DOHH2 (cell line): ENCODE results near the gene NEUROD1.

ENCODE experiments used
- H3F3A ChIP-seq: fragments of 200-600 bp; sonication (generic), shearing (Covaris generic); 2 replicates; pipeline ENCODE4 v1.6.0; 2016; ENCODE audit warnings: antibody characterized with exemption, mild to moderate bottlenecking; ENCODE audit not compliant: control insufficient read depth, insufficient read depth
- H3K27ac ChIP-seq: fragments of 200-600 bp; sonication (generic); 2 replicates; pipeline ENCODE4 v1.5.1; 2014; ENCODE audit warnings: low read depth, mild to moderate bottlenecking, low read length, moderate library complexity
- H3K27me3 ChIP-seq: fragments of 200-600 bp; sonication (generic); 2 replicates; pipeline ENCODE4 v1.6.1; 2014; ENCODE audit warnings: mild to moderate bottlenecking, low read length, mixed read lengths; ENCODE audit not compliant: control insufficient read depth
- H3K36me3 ChIP-seq: fragments of 200-600 bp; sonication (generic); 2 replicates; pipeline ENCODE4 v1.6.1; 2014; ENCODE audit warnings: mild to moderate bottlenecking, low read length, moderate library complexity, mixed read lengths; ENCODE audit not compliant: control insufficient read depth
- H3K4me1 ChIP-seq: fragments of 200-600 bp; sonication (generic); 2 replicates; pipeline ENCODE4 v1.6.1; 2014; ENCODE audit warnings: mild to moderate bottlenecking, low read length, mixed read lengths; ENCODE audit not compliant: control insufficient read depth
- H3K4me2 ChIP-seq: fragments of 200-600 bp; sonication (generic); 2 replicates; pipeline ENCODE4 v1.6.0; 2014; ENCODE audit warnings: mild to moderate bottlenecking, low read length, moderate library complexity
- H3K4me3 ChIP-seq: fragments of 200-600 bp; sonication (generic); 2 replicates; pipeline ENCODE4 v1.5.1; 2014; ENCODE audit warnings: mild to moderate bottlenecking, low read length, mixed read lengths
- H3K79me2 ChIP-seq: fragments of 200-600 bp; sonication (generic); 2 replicates; pipeline ENCODE4 v1.6.1; 2014; ENCODE audit warnings: mild to moderate bottlenecking, low read length, mixed read lengths; ENCODE audit not compliant: control insufficient read depth
- H3K9me2 ChIP-seq: fragments of 200-600 bp; sonication (generic); replicated peaks from 2 replicates; pipeline ENCODE4 v1.6.1; 2014; ENCODE audit warnings: mild to moderate bottlenecking, low read length, mixed read lengths; ENCODE audit not compliant: control insufficient read depth
- H3K9me3 ChIP-seq: fragments of 200-600 bp; sonication (generic); 2 replicates; pipeline ENCODE4 v1.6.1; 2014; ENCODE audit warnings: antibody characterized with exemption, low read length, mixed read lengths; ENCODE audit not compliant: control insufficient read depth, insufficient read depth
- H4K20me1 ChIP-seq: fragments of 200-600 bp; sonication (generic); 2 replicates; pipeline ENCODE4 v1.6.0; 2014; ENCODE audit warnings: low read depth, mild to moderate bottlenecking, antibody characterized with exemption, low read length, moderate library complexity; ENCODE audit not compliant: control insufficient read depth, insufficient read depth
- EZH2phosphoT487 ChIP-seq: fragments of 200-600 bp; sonication (generic); IDR thresholded peaks from 2 replicates; pipeline ENCODE4 v1.6.1; 2017; ENCODE audit warnings: borderline replicate concordance, mild to moderate bottlenecking, antibody characterized with exemption, low read length, moderate library complexity, mixed read lengths
- TF ChIP-seq, protein P1 (sequence below): fragments of 200-600 bp; sonication (generic); IDR thresholded peaks from one replicate; pipeline ENCODE4 v1.5.1; 2014; ENCODE audit warnings: antibody characterized with exemption, mild to moderate bottlenecking, low read depth, low read length; ENCODE audit not compliant: poor library complexity, severe bottlenecking

The NEUROD1 gene

DNA sequence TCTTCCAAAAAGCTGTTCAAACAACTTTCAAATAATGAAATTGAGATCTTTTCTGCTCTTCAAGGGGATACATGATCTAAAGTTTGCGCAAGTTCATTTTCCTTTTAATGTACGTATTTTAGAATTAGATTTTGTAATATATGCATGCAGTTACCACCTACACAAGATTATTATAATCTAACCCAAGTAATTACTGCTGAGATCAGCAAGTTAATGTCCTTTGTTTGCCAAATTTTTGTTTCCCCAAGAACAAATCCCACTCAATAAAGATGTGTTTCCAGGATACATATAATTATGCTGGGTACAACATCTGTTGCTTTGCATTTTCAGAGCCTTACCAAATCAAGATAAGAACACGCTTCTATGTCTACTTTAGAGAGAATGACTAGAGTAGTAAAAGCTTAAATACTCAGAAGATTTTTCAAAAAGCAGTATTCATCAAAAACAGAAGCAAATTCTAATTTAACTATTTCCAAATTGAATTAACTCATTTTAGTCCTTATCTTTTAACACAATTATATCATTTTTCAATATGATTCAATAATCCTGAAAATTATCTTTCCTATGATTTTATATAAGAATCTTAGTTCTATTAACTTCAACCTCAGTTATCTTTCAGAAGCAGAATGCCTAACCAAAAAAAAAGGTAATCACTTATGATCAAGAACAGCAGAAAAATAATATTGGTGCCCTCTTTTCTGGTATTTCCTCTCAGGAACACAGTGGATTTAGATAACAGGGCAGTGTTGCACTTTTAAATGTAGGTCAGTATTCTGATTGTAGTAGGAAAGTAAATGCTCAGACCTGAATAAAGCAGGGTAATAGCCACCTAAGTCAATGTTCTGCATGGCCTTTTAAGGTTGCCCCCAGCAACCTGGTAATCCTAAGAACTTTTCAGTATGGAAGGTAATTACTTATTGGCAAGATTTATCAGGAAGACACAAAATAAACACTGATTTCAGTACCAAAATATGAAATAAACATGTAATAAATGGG, 51.4 kb downstream of the NEUROD1 start:
- no peaks in the 10 kb centered on the region for H3K9me3 ChIP-seq
- no peaks in the 10 kb centered on the region for H3F3A ChIP-seq
- H4K20me1 ChIP-seq, result no peaks in the 10 kb centered on the region
- no peak overlapping the region for H3K4me3 ChIP-seq
- no peaks in the 10 kb centered on the region for H3K4me1 ChIP-seq
- TF ChIP-seq, protein P1, sequence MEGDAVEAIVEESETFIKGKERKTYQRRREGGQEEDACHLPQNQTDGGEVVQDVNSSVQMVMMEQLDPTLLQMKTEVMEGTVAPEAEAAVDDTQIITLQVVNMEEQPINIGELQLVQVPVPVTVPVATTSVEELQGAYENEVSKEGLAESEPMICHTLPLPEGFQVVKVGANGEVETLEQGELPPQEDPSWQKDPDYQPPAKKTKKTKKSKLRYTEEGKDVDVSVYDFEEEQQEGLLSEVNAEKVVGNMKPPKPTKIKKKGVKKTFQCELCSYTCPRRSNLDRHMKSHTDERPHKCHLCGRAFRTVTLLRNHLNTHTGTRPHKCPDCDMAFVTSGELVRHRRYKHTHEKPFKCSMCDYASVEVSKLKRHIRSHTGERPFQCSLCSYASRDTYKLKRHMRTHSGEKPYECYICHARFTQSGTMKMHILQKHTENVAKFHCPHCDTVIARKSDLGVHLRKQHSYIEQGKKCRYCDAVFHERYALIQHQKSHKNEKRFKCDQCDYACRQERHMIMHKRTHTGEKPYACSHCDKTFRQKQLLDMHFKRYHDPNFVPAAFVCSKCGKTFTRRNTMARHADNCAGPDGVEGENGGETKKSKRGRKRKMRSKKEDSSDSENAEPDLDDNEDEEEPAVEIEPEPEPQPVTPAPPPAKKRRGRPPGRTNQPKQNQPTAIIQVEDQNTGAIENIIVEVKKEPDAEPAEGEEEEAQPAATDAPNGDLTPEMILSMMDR, result no peak
- TF ChIP-seq EZH2phosphoT487, result no peak
- no peaks in the 10 kb centered on the region for H3K9me2 ChIP-seq
- H3K27me3 ChIP-seq, result no peaks in the 10 kb centered on the region
- no peak overlapping the region for H3K27ac ChIP-seq
- no peak overlapping the region for H3K4me2 ChIP-seq
- H3K36me3 ChIP-seq, result no peaks in the 10 kb centered on the region
- H3K79me2 ChIP-seq, result no peaks in the 10 kb centered on the region

DNA sequence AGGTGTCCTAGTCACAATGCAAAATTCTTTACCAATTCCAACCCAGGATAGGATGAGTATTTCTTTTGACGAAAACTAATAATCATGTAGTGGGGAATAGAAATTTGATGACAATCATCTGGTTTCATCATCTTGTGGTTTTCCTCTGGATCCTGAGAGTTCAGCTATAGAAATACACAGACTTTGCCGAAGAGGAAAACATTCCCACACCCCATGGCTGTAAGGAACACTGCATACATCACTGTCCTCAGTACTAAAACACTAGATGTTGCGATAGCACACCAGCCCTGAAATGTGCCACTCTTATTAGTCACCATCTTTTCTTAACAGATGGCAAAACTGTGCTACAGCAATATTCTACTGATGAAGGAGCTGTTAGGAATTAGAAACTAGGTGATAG, 52.8 kb downstream of the NEUROD1 start:
- H4K20me1 ChIP-seq, result no peaks in the 10 kb centered on the region
- H3K79me2 ChIP-seq, result no peaks in the 10 kb centered on the region
- TF ChIP-seq, protein P1, result no peak
- no peak for TF ChIP-seq EZH2phosphoT487
- no peaks in the 10 kb centered on the region for H3K9me3 ChIP-seq
- H3F3A ChIP-seq, result no peaks in the 10 kb centered on the region
- H3K9me2 ChIP-seq, result no peaks in the 10 kb centered on the region
- H3K27ac ChIP-seq, result no peak overlapping the region
- no peaks in the 10 kb centered on the region for H3K4me1 ChIP-seq
- no peak overlapping the region for H3K4me3 ChIP-seq
- no peaks in the 10 kb centered on the region for H3K36me3 ChIP-seq
- H3K4me2 ChIP-seq, result no peak overlapping the region
- H3K27me3 ChIP-seq, result no peaks in the 10 kb centered on the region

DNA sequence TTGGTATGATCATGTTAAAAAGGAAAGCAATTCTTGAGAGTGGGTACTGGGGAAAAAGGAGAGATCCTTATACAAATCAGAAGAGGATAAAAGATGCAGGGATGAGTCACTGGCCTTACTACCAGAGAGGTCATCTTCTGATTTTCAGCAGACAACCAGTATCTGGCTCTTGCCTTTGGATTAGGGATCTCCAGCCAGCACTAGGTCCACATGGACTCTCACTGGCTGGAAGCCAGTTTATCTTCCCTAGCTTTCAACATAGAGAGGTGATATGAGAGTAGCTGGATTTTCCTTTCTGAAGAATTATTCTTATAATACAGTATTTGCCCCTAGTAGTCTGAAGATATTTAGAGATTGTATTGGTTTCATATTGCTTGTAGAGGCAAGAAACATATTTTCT, 53.6 kb downstream of the NEUROD1 start:
- H3K4me3 ChIP-seq, result no peak overlapping the region

More for the DNA sequence above, 53.6 kb downstream of the NEUROD1 start:
- Histone ChIP-seq H3K27me3 (no peaks in the 10 kb centered on the region), H3K79me2 (no peaks in the 10 kb centered on the region), H3K4me2 (no peak overlapping the region), H4K20me1 (no peaks in the 10 kb centered on the region), H3K36me3 (no peaks in the 10 kb centered on the region), H3K9me2 (no peaks in the 10 kb centered on the region), H3K27ac (no peak overlapping the region), H3K9me3 (no peaks in the 10 kb centered on the region), H3F3A (no peaks in the 10 kb centered on the region), H3K4me1 (no peaks in the 10 kb centered on the region)
- TF ChIP-seq, protein P1, result no peak
- TF ChIP-seq EZH2phosphoT487, result no peak
